A172 (cell line): ENCODE results near the gene AHCY. TPM values are rescaled to one million over a fixed set of nuclear protein-coding genes. Genes with fewer than 3 reads are reported as not detected.

Experiments
- DNase-seq: peaks from one replicate; pipeline ENCODE4 v3.0.0-alpha.2; 2015; ENCODE audit warnings: low spot score
- total RNA-seq: library from RNA; depleted of rRNA; stranded (reverse); fragments of >200 nt; shearing (Covaris generic); gene quantifications from 2 replicates; pipeline ENCODE4 v1.2.3, GENCODE V29; 2014

Gene AHCY
- total RNA-seq, 1 experiment from 2014 or later: 220 TPM

DNA sequence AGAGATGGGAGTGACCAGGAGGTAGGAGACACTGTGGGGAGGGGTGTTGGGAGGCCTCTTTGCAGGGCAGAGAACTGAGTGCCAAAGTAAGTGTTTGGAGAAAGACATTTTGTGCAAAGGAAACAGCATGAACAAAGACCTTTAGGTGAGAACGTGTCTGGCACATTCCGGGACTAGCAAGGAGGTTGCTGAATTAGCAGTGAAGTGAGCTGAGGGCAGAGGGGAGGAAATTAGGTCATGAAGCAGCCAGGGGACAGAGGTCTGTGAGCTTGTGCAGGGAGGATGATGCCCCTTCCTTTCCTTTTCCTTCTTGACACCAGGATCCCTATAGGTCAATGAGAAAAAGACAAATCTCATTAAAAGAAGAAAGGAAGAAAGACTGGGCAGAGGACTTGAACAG lies 21.4 kb upstream of the AHCY start:
- no peak for DNase-seq

DNA sequence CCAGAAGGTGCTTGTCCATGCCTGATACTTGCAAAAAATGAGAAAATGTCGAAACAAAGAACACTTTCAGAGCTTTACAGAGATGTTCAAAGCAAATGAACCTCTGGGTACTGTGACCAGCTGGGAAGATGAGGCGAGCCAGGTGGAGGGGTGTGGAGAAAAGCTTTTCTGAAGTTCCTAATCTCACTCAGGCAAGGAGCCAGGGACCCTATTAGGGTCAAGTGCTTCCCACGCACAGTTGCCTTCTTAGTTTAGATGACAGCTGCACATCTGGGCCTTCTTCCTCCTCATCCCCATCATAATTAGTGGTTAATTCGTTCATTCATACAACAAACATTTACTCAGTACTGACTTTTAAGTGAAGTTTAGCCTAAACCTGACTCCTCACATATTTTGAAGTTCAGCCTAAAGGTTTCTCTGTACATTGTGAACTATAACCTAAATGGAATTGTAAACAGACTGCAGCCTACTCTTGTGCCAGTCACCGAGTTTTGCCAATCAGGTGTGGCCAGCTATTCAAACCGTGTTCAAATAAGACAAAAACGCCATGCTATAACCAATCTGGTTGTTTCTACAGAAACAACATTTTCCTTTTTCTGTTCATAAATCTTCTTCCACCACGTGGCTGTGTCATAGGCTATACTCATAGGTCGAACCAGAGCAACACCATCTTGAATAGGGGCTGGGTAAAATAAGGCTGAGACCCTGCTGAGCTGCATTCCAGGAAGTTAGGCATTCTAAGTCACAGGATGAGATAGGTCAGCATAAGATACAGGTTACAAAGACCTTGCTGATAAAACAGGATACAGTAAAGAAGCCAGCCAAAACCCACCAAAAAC lies 19.3 kb upstream of the AHCY start:
- DNase-seq: no peak

DNA sequence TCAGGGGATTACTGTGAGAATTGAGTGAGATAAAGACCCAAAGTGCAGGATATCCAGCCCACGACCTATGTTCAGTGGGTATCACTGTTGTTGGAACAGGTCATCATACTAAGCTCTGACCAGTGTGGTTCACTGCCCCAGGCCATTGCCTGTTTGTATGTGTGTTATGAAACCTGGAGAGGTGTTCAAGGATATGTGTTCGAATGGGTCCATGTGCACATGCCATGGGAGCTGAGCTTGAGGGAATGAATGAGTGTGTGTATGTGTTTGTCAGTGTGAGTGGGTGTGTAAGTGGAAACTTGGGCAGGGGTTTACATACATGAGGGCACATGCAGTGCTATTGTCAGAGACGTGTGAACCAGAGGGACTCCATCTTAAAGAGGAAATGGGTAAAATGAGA lies 17.7 kb upstream of the AHCY start:
- DNase-seq: no peak

DNA sequence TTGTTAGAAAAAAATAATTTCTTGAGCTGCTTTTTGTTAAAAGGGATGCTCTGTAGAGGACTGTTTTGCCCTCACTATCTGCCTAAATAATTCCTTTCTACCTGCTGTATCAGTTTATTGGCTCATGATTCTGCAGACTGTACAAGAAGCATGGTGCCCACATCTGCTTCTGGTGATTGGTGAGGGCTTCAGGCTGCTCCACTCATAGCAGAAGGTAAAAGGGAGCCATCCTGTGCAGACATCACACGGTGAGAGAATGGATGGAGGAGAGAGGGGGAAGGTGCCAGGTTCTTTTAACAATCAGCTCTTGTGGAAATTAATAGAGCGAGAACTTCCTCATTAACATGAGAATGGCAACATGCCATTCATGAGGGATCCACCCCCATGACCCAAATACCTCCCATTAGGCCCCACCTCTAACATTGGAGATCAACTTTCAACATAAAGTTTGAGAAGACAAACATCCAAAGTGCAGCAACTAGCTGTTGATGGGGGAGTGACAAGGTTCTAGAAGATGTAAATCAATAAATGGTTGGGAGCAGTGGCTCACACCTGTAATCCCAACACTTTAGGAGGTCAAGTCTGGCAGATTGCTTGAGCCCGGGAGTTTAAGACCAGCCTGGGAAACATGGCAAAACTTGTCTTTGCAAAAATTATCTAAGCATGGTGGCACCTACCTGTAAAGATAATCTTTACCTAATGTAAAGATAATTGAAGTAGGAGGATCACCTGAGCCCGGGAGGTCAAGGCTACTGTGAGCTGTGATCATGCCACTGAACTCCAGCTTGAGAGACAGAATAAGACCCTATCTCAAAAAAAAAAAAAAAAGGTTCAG lies 15.7 kb upstream of the AHCY start:
- DNase-seq: no peak

DNA sequence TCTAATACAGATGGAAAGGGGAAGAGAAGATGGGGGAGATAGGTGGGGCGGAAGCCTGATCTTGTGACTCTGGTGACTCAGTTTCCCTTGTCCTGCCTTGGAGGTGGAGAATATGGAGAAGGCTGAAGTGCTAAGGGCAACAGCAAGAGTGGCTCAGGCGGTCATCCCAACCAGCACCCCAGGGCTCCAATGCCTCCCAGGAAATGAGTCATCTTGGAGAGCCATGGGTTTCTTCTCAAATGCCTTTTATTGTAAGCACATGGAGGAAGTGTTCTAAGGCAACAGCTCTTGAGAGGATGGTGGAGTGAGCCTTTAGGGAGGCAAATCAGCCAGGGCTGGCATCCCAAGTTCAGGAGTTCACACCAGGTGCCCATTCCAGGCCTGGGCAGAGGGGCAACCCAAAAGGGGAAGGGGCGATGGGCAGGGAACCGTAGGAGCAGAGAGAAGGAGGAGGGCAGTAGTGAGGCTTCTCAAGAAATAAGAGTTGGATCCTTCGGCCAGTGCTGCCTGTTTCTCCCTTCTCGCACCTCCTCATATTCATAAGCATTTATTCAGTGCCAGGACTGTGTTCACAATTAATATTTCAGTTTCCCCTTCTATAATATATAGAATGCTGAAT lies 13.2 kb upstream of the AHCY start:
- DNase-seq: peak; percentile 90

DNA sequence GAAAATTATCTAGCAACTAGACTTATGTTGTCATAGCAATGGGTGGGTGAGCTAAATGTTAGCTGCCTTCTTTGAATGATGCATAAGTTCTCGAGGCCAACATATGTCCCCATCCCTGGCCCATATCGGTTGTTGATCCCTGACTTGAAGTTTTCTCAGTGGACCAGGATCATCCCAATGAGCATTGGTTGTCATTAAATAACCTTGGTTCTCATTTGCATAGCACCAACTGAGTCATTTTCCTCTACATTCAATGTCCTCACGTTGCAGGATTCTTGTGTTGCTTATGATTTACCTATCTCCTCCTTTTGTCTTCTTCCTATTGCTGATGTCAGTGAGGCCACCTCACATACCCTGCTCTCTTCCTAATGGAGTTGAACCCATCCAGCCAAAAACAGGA lies 12.1 kb upstream of the AHCY start:
- no peak for DNase-seq

DNA sequence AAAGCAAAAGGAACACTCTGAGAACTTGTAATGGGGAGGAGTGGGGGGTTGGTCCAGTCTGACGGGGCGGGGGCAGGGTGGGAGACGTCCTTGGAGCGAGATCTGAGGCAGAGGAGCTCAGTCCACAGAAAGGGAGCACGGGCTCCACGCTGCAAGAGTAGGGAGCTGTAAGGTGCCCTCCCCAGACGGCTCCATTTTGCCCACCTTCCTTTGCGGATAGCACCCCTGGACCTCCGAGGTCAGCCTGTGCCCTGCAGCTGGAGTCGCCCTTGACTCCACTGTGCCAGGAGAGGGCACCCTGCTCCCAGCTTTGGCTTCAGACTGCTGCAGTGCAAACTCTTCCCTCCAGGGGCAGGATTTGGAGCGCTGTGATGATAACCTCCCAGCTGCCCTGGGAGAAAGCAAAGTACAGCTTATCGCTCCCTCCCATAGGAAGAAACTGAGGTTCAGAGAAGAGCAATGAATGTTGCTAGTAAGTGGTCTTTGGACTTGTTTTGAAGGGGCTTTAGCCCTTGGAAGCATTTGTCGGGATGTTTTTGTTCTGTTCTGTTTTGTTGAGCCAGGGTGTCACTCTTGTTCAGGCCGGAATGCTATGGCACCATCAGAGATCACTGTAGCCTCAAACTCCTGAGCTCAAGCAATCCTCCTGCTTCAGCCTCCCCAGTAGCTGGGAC lies 9.5 kb upstream of the AHCY start:
- peak; percentile 93 for DNase-seq

DNA sequence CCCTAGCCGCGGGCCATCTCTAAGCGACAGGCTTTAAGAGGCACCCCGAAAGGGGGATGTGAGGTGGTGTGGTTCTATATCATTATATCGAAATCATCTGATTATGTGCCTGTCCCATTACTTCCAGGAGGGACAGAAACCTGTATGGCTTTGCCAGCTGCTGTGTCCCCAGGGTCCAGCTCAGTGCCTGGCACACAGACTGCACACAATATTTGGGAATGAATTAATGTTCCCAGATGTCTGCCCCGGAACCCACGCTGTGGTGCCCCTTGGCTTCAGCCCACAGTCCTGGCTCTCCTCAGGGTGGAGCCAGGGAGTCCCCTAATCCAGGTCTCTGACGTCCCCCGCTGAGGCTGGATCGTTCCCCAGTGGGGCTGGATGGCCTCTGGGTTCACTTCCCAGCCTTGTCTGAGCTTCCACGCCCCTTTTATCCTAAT lies 8.9 kb upstream of the AHCY start:
- DNase-seq: no peak

DNA sequence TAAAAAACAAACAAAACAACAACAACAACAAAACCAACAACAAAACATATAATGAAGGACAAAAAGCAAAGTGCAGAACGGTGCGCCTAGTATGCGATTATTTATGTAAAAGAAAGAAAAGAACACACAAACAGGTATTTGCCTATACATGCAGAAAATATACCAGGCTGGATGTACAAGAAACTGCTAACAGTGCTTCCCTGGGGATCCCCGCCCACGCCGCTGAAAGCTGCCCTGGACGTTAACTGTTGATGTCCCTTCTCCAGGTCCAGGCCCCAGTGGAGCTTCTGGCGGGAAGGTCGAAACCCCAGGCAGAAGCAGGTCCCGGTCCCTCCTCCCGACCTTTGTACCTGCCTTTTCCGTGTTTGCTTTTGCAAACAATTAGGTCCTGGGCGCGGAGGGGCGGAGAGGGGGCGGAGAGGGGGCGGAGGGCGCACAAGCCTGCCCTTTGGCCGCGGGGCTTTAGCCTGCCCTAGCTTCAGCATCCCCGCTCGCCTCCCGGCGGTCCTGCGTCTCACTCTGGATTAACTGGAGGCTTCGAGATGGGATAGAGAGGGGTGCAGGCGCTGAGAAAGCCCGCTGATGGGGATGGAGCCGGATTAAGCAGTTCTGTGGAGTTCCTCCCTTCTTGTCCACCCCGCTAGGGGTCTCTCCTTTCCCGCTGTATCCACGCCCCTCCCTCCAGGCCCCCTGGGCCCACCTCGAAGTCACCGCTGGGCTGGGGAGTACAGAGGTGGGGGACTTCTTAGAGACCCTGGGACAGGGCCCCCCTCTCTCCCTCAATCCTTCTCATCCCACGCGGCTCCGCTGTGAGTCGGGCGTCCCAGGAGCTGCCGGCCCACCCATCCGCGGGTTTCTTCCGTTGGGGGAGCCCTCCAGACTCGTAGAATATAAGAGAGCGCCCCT lies 8.2 kb upstream of the AHCY start:
- DNase-seq: no peak

DNA sequence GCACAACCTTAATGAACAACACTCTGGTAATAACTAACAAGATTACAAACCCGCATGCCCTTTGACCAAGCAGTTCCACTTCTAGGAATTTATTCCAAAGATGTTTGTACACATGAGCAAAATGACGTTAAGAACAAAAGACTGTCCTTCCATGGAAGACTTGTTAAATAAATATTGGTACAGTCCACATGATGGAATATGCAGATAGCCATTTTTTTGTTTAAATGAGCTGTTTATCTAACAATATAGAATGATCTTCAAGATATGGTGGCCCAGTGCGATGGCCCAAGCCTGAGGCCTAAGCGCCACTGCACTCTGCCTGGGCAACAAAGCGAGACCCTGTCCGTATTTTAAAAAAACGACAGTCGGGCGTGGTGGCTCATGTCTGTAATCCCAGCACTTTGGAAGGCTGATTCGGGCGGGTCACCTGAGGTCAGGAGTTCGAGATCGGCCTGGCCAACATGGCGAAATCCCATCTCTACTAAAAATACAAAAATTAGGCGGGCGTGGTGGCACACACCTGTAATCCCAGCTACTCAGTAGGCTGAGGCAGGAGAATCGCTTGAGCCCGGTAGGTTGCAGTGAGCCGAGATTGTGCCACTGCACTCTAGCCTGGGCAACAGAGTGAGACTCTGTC lies 7.4 kb upstream of the AHCY start:
- DNase-seq: no peak

DNA sequence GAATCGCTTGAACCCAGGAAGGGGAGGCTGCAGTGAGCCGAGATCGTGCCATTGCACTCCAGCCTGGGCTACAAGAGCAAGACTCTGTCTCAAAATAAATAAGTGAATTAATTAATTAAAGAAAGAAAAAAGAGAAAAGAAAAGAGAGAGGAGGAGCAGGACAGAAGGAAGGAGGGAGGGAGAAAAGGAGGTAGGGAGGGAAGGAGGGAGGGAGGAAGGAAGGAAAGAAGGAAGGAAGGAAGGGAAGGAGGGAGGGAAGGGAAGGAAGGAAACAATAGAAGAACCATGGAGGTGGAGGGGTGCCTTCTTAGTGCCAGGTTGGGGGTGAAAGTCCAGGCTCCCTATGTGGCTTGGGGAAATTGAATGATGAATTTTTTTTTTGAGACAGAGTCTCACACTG lies 6.5 kb upstream of the AHCY start:
- no peak for DNase-seq

DNA sequence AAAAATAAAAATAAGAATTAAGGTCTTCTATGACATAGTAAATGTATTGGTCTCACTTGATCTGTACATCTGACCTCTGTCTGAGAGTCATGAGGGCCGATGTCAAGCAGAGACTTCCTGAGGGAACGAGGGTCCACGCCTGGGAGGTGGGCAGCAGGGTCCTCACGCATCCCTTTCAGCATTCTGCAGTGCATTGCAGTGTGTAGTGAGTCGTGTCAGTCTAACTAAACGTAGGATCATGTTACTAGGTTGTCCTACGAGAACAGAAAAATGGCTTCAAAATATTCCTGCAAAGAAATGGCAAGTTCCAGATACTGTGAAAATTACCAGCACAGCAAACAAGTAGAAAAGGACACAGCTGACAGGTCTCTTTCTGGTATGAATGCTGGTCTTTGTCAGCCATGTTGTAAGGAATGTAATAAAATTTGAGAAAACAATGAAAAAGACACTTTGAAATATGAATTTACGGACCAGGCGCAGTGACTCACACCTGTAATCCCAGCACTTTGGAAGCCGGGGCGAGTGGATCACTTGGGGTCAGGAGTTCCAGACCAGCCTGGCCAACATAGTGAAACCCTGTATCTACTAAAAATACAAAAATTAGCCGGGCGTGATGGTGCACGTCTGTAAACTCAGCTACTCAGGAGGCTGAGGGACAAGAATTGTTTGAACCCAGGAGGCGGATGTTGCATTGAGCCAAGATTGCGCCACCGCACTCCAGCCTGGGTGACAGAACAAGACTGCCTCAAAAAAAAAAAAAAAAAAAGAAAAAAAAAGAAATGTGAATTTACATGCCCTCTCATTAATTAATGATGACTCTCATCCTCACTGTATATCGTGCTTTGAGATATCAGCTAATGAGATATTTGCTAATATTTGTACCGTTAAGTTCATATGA lies 2.4 kb upstream of the AHCY start:
- no peak for DNase-seq

DNA sequence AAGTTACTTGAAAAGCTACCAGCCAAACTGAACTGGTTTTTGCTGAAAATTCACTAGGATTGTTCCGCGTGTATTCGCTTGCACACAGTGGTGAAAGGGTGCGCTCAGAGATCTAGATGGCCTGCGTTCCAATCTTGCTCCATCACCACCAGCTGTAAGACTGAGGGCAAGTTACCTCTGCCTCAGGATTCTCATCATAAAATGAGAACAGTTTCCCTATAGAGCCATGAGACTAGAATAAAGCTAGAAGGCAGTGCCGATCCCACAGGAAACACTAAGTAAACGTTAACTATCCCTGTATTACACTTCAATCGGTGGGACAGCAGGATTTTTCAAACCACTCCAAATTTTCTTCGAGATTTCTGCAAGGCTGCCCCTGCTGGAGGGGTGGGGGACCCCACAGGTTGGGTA lies 838 bp downstream of the AHCY start:
- DNase-seq: no peak

DNA sequence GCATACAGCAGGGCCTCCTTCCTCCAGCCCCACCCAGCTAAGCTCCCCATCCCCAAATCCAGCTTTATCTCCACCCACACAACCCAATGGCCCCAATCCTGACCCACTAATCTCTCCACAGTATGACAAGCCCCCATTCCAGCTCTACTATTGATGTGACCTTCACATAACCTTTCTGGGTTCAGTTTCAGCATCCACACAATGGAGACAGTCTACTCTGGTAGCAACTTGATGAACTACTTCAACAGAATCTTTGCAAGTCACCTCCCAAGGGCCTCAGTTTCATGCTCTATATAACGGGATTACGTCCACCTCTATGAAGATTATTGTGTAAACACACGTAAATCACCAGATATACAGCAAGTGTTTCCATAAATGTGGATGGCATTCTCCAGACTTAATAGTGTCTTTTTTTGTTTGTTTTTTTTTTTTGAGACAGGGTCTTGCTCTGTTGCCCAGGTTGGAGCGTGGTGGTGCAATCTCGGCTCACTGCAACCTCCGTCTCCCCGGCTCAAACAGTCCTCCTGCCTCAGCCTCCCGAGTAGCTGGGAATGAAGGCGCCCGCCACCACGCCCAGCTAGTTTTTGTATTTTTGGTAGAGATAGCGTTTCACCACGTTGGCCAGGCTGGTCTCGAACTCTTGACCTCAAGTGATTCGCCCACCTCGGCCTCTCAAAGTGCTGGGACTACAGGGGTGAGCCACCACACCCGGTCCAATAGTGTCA lies 1.4 kb downstream of the AHCY start:
- DNase-seq: no peak

DNA sequence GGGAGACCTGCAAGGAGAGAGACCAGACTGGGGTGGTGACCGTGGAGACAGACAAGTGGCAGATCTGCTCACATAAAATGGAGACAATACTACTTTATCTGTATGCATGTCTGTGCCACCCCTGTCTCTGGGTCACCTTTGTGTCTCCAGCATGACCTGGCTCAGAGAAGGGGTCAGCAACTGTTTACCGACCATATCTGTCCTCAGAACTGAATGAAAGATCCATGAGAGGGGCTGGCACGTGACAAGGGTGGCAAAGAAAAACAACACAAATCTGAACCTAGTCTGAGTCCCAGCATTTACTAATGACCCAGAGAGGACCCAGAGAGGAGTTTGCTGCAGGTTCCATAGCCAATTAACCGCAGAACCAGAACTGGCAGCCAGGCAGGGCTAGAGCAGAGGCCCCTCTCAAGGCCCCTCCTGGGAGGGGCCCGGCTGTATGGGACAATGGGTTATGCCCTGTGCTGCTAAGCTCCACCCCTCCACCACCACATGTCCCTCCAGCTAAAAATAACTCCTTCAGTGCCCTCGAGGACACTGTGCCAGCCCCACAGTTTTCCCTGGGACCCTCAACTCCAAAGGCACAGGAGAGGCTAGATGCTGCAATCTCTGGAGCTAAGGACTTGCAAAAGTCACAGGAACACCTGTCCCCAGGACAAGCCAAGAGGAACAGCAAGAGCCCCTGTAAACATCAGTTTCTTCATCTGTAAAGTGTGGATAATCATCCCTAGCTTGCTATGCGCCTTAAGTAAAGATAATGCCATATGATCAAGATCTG lies 2.2 kb downstream of the AHCY start:
- no peak for DNase-seq

DNA sequence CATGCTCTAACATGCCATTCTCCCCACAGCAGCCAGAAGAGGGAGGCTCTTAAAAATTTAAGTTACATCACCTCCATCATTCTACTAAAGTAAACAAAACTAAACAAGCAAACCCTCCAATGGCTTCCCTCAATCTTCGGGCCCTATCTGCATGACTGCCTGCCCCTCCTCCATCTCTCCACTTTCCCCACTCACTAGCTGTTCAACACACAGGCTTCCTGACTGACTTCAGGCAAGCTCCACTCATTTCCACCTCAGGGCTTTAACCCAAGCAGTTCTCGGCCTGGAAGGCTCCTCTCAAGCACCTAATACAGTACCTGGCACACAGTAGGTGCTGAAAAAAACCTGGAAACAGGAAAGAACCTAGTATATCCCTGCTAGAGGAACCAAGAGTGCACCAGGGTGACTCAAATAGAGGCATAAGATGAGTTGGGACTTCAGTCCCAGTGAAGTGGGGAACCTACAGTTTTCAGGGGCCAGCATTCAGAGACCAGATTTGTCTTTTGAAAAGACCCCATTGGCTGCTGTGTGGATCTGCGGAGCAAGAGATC lies 2.8 kb downstream of the AHCY start:
- no peak for DNase-seq

DNA sequence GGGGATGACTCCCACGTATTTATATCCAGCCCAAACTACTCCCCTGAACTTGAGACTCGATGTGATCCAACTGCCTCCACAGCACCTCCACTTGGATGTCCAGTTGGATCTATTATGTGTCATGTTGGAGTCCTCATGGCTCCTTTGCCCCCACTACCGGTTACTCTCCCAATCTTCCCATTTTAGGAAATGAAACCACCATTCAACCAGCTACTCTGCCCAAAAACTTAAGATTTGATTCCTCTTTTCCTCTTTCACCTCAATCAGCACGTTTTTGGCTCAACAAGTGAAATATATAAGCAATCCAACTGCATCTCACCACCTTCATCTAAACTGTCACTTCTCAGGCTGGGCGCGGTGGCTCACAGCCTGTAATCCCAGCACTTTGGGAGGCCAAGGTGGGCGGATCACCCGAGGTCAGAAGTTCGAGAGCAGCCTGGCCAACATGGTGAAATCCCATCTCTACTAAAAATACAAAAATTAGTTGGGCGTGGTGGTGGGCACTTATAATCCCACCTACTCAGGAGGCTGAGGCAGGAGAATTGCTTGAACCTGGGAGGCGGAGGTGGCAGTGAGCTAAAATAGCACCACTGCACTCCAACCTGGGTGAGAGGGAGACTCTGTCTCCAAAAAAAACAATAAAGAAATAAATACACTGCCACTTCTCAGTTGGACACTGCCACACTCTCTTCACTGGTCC lies 3.4 kb downstream of the AHCY start:
- DNase-seq: no peak
